ENCODE results near the gene PNRC2.

Gene PNRC2

DNA sequence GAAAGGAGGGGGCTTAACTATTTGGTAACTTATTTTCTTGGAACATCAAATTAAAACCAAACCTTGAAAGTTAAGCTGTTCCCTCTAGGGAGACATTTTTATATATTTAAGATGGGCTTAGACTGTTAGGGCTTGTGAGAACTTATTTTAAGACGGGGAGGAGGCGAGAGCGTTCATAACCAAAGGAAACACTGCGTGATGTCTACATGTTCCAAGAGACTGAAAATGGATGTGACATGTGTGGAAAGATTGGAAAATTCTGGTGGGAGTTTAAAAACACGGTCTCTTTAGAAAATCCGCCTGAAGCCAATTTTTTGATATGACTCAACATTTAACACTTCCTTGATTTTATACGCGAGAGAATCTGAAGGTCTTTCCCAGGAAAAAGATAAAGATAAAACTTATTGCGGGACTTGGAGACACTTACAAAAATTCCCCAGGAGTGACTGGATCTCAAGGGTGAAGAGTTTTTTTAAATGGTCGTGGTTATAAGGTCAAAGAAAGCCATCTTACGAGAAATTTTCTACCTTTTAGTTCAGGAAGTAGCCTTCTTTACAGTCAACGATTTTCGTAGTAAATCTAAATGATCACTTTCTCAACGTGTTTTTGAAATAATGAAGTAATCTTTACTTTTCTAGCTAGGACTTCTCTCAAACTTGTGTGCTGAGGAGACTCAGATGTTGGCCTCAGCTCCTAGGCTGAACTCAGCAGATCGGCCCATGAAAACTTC is 828 bp downstream of the PNRC2 start:
- in situ Hi-C loops (cut with HindIII; ENCODE audit: low pct_unique_long_range_greater_than_20kb, low sequenced_read_pairs): no loop called here
- no peak for DNase-seq (ENCODE audit: low read depth in 1 of 2, low spot score in 1 of 2)
- TF ChIP-seq JUND (IDR thresholded peaks at IDR 0.05; ENCODE audit: low read depth): no peak

DNA sequence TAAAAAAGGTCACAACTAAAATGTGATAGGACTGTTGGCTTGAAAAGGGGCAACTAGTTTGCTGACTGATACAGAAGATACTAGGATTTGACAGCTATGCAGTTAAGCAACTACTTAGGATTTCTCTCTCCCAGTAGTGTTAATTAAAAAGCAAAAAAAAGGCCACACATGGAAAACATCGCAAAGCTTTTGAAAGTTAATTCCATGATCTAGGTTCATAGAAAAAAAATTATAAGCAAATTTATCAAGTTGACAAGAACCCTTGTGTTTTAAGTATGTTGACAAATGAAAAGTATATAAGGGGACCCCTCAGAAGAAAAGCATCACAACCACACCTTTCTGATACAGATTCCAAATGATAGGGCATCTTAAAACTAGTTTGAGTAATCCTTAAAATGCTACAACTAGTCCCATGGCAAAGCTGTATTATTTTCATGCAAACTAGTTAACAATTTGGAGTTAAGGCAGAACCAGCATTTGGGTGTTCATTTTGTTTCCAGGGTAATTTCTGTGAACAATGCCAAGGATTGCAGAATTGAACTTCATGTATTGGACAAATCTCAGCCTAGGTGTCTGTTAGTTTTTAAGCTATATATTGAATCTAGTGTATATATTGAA is 4.1 kb downstream of the PNRC2 start:
- TF ChIP-seq JUND (IDR thresholded peaks at IDR 0.05; ENCODE audit: low read depth): no peak
- in situ Hi-C loops (cut with HindIII; ENCODE audit: low pct_unique_long_range_greater_than_20kb, low sequenced_read_pairs): no loop called here
- no peak for DNase-seq (ENCODE audit: low read depth in 1 of 2, low spot score in 1 of 2)

GRCh38 chr1:23964235-23964668 is 4.6 kb downstream of the PNRC2 start:
- TF ChIP-seq JUND (IDR thresholded peaks at IDR 0.05; ENCODE audit: low read depth): no peak
- in situ Hi-C loops (cut with HindIII; ENCODE audit: low pct_unique_long_range_greater_than_20kb, low sequenced_read_pairs): no loop called here
- no peak for DNase-seq (ENCODE audit: low read depth in 1 of 2, low spot score in 1 of 2)

GRCh38 chr1:23964790-23965740 is 5.4 kb downstream of the PNRC2 start:
- no peak for TF ChIP-seq JUND (IDR thresholded peaks at IDR 0.05; ENCODE audit: low read depth)
- no peak for DNase-seq (ENCODE audit: low read depth in 1 of 2, low spot score in 1 of 2)
- in situ Hi-C loops (cut with HindIII; ENCODE audit: low pct_unique_long_range_greater_than_20kb, low sequenced_read_pairs): no loop called here

DNA sequence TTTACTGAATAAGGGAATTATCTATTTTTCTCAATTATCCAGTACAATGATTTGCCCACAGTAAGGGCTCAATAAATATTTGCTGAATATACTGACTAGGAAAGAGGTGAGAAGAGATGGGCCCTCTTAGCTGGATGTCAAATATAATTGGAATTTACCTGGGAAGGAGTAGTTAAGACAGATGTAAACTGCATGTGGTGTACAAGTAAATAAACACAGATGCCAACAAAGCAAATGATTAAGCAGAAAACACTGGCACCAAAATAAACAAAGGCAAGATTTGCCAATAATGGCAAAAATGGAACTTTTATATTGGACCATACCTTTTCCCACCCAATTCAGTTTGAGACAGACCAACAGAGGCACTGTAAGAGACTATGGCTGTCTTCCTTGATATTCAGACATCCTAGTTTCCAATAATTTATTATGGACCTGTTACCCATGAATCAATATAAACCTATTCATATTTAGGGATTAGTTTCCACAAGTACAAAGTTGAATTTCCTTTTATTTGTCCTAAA is 7.4 kb downstream of the PNRC2 start:
- no peak for DNase-seq (ENCODE audit: low read depth in 1 of 2, low spot score in 1 of 2)
- in situ Hi-C loops (cut with HindIII; ENCODE audit: low pct_unique_long_range_greater_than_20kb, low sequenced_read_pairs): no loop called here
- no peak for TF ChIP-seq JUND (IDR thresholded peaks at IDR 0.05; ENCODE audit: low read depth)

DNA sequence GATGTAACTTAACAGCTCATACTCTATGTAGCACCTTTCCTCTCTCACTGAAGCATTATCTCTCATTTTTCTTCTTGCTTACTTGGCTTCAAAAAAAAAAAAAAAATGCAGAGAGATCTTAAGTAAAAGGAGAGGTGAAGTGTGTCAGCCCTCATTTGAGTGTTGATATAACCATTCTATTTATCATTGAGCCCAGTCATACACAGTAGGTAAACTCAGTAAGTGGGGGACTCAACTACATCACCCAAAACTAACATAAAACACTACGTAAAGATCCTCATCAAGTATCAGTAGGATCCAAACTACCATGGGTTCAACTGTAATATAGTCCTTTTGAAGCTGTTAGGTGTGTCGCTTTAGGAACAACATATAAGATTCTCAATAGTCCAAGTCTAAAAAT is 8.2 kb downstream of the PNRC2 start:
- TF ChIP-seq JUND (IDR thresholded peaks at IDR 0.05; ENCODE audit: low read depth): no peak
- DNase-seq (ENCODE audit: low read depth in 1 of 2, low spot score in 1 of 2): no peak
- in situ Hi-C loops (cut with HindIII; ENCODE audit: low pct_unique_long_range_greater_than_20kb, low sequenced_read_pairs): no loop called here

DNA sequence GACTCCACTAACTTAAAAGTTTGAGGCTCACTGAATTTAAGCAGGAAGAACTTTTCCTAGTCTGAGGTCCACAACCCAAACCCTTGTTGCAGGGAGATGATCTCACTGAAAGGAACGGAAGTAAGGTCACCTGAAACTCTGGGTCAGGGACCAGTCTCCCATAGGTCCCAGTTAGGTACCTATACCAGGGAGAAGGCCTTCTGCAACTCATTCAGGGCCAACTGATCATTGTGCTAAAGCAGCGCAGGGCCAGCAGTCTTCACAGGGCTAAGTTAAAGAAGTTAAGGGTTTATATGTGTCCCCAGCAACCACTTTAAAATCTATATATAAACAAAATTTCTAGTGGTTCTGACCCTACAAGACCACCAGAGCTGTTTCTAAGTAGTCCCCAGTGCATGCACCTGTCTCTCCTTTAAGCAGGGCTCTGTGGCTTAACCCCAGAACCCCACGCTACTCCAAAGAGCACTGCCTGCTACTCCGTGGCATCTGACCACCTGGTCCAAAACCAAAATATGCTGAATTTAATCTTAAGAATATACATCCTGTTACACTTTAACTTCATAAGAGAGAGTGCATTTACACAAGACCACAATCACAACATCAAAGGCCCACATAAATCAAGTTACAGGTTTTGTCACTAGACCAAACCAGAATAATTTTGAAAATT is 17.7 kb downstream of the PNRC2 start:
- no peak for DNase-seq (ENCODE audit: low read depth in 1 of 2, low spot score in 1 of 2)
- in situ Hi-C loops (cut with HindIII; ENCODE audit: low pct_unique_long_range_greater_than_20kb, low sequenced_read_pairs): no loop called here
- TF ChIP-seq JUND (IDR thresholded peaks at IDR 0.05; ENCODE audit: low read depth): no peak

- DNase-seq (ENCODE audit: low read depth in 1 of 2, low spot score in 1 of 2): no peak
- no peak for TF ChIP-seq JUND (IDR thresholded peaks at IDR 0.05; ENCODE audit: low read depth)
- in situ Hi-C loops (cut with HindIII; ENCODE audit: low pct_unique_long_range_greater_than_20kb, low sequenced_read_pairs): no loop called here
These were observed 18.2 kb downstream of the PNRC2 start for GRCh38 chr1:23977854-23978191.

GRCh38 chr1:23978805-23979204 is 19.2 kb downstream of the PNRC2 start:
- TF ChIP-seq JUND (IDR thresholded peaks at IDR 0.05; ENCODE audit: low read depth): no peak
- in situ Hi-C loops (cut with HindIII; ENCODE audit: low pct_unique_long_range_greater_than_20kb, low sequenced_read_pairs): no loop called here
- DNase-seq (ENCODE audit: low read depth in 1 of 2, low spot score in 1 of 2): no peak

- DNase-seq (ENCODE audit: low read depth in 1 of 2, low spot score in 1 of 2): no peak
- TF ChIP-seq JUND (IDR thresholded peaks at IDR 0.05; ENCODE audit: low read depth): no peak
- in situ Hi-C loops (cut with HindIII; ENCODE audit: low pct_unique_long_range_greater_than_20kb, low sequenced_read_pairs): no loop called here
These were observed 19.8 kb downstream of the PNRC2 start for GRCh38 chr1:23979387-23979880.

DNA sequence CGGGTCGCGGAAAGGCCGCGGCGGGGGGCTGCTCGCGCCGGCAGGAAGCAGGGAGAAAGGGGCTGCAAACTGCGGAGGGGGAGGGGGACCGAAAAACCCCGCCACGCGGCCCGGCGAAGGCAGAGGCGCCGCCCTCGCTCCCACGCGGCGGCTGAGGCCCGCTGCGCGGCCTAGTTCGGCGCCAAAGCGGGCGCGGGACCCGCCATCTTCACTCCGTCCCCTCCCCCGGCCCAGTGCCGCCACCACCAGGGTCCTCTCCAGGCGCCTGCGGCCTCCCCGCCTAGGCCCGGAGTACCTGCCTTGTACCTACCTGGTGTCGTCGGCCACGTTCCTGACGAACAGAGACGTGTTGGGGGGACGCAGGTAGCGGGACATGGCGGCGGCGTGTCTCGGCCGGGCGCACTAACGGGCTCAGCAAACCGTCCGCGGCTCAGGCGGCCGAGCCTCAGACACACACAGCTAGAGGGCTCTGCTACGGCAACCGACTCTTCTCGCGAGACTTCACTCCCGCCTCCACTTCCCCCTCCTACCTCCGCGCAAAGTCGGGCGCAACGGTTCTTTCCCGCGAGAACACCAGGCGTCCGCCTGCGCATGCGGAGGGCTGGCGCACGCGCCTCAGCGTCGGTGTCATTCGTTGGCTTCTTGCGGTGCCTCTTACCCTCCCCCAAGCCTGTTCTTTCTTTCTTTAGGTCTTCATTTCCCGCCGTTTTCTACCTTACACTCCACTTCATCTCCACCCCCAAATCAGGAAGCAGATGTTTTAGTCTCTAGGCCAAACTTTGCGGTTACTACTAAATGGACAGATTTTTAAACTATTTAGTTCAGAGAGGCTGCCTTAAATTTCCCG is 20.5 kb downstream of the PNRC2 start, which contains the start of gene SRSF10:
SRSF10 (minus strand) TSS at position 447 of the 847 bp plus-strand sequence; CDS start at position 375, 72 bp downstream.
- TF ChIP-seq JUND (IDR thresholded peaks at IDR 0.05; ENCODE audit: low read depth): no peak
- peak; percentile 80 to 98 for DNase-seq (ENCODE audit: low read depth in 1 of 2, low spot score in 1 of 2)
- in situ Hi-C loops (cut with HindIII; ENCODE audit: low pct_unique_long_range_greater_than_20kb, low sequenced_read_pairs): no loop called here

Data from T47D (cell line).